Choroid plexus epithelial cell (primary cell): ENCODE measurements around the gene POU2F3.
A peak's percentile ranks its signal among the peaks of the same experiment; 100 is the strongest.

Experiments
- DNase-seq: peaks from one replicate; pipeline ENCODE4 v3.0.0-alpha.2; 2010; ENCODE audit warnings: low read depth
- H3K4me3 ChIP-seq: 2 replicates; pipeline ENCODE4 v1.5.1; 2011; ENCODE audit warnings: low read depth, mild to moderate bottlenecking, control low read depth, low read length, moderate library complexity
- TF ChIP-seq, protein P1 (sequence below): conservative IDR thresholded peaks from 2 replicates; pipeline ENCODE4 v1.5.1; 2011; ENCODE audit warnings: low read depth, mild to moderate bottlenecking, control low read depth, inconsistent platforms, low read length, moderate library complexity

Gene POU2F3

DNA sequence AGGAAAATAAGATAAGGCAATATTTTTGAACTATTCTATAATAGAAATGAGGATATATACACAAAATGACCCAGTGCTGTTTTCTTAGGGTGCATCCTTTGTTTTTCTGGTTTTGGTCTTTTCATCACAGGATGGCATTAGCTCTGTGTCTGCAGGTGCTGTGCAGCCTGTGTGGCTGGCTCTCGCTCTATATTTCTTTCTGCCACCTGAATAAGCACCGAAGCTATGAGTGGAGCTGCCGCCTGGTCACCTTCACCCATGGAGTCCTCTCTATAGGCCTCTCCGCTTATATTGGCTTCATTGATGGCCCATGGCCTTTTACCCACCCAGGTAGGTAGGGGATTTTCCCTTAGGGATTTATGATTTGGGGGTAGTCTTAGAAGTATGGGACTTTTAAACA, 87.4 kb downstream of the POU2F3 start:
- no peak overlapping the region for H3K4me3 ChIP-seq
- DNase-seq = no peak
- TF ChIP-seq, protein P1, sequence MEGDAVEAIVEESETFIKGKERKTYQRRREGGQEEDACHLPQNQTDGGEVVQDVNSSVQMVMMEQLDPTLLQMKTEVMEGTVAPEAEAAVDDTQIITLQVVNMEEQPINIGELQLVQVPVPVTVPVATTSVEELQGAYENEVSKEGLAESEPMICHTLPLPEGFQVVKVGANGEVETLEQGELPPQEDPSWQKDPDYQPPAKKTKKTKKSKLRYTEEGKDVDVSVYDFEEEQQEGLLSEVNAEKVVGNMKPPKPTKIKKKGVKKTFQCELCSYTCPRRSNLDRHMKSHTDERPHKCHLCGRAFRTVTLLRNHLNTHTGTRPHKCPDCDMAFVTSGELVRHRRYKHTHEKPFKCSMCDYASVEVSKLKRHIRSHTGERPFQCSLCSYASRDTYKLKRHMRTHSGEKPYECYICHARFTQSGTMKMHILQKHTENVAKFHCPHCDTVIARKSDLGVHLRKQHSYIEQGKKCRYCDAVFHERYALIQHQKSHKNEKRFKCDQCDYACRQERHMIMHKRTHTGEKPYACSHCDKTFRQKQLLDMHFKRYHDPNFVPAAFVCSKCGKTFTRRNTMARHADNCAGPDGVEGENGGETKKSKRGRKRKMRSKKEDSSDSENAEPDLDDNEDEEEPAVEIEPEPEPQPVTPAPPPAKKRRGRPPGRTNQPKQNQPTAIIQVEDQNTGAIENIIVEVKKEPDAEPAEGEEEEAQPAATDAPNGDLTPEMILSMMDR = no peak

DNA sequence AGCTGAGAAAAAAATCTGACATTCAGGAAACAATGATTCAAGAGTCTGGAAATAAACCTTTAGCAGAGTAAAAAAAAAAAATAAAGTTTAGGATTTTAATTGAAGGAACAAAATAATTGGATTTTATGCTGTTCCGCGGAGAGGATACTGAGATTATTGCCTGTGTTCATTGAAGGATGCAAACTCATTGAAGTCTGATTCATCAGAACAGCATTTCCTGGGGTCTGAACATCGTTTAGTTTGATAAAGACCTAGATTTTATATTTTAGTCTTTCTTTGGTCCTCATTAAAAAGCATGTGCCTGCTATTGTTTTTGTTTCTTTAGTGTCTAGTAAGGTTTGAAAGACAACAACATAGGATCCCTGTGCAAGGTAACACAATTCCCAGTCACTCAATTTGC, 89.6 kb downstream of the POU2F3 start:
- DNase-seq = no peak
- no peak overlapping the region for H3K4me3 ChIP-seq
- TF ChIP-seq, protein P1 = no peak

DNA sequence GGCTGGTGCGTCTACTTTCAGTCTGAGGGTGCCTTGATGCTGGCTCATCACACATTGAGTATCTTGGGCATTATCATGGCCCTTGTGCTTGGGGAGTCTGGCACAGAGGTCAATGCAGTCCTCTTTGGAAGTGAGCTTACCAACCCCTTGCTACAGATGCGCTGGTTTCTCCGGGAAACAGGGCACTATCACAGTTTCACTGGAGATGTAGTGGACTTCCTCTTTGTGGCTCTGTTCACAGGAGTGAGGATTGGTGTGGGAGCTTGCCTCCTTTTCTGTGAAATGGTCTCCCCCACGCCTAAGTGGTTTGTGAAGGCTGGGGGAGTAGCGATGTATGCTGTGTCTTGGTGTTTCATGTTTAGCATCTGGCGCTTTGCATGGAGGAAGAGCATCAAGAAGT, 90.1 kb downstream of the POU2F3 start:
- DNase-seq = no peak
- TF ChIP-seq, protein P1 = no peak
- H3K4me3 ChIP-seq = no peak overlapping the region

DNA sequence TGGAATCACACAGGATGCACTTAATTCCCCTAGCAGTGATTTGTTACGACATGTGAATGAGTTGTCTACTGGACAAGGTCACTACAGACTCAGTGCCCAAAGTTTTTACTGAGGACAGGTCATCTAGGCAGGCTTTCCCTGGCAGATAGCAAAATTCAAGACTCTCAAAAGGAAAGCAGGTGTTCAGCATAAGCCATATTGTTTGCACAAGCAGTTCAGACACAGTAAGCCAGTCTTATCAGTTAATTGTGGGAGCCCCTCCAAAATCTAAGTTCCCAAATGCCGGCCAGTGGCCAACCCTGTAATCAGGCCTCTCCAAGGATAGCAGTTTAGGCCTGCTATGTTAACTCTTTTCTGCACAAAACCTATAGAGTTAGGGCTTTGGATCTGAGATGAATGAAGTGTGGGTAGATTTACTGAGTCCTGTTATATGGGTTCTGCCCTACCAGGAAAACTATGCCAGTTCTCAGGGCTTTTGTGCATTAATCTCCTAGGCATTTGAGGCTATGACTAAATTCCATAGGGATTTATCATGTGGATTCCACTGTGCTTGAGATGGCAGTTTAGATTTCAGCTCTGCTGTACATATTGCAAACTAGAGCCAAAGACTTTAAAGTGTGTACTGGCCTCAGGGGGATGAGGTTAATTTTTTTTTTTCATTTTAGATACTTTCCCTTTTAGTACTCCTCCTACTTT, 91.5 kb downstream of the POU2F3 start:
- TF ChIP-seq, protein P1 = no peak
- DNase-seq = peak; percentile 79
- H3K4me3 ChIP-seq = no peak overlapping the region

DNA sequence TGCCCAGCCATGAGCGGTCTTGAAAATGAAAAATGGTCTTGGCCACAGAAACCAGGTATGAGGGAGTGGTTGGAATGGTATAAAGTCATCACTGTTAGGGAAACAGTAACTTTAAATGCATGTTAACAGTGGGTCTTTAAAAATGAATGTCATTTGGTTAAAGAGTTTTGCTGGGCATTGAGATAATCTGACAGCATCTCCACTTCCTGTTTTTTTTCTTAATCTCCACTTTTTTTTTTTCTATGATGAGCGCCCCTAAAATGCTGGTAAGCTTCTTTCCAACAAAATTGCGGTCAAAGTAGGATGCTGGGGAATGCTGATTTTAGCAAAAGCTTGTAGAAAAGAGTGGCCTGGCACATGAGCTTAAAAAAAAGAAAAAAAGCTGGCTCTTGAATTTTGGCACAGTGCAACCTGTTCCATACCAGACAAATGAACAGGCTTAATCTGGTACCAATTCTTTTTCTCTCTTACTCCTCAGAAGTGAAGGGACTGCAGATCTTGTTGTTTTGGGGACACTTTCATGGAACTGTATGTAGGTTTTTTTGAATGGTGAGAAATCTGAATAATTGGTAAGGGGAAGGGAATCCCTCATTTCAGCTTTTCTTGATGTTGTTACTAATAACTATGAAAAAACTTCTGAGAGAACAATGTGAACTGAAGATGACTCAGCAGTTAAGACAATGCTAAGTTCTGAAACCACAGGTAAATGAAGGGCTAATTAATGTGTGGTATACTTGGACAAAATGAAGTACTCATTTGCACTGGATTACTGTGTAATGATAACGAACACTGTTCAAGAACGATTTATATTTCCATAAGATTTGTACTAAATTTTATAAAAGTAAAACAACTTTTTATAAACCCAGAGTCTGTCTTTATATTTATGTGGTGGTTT, 93.1 kb downstream of the POU2F3 start:
- H3K4me3 ChIP-seq = no peak overlapping the region
- DNase-seq = no peak
- TF ChIP-seq, protein P1 = no peak

DNA sequence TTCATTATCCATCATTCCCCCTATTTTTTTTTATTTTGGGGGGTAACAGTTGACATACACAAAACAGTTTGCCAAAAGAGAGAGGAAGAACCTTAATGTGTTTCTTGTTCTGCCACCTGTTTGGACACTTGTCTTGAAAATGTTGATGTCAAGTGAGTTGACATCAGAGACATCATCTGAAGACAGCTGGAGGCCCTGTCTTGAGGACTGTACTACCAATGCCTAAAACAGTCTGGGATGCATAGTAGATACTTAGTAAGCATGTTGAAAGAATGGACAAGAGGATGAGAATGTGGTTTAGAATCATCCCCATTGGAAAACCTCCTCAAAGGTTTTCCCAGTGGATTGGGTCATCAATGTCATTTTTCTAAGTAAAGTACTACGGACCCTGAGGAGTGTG, 93.9 kb downstream of the POU2F3 start:
- DNase-seq = no peak
- no peak overlapping the region for H3K4me3 ChIP-seq
- TF ChIP-seq, protein P1 = no peak
